CD4-positive, alpha-beta T cell treated with Interleukin-6 at 100 ng/mL for 8 hours (primary cell): ENCODE data around the gene KITLG.
"Not testable (repeated sequence)": the region's sequence is repeated elsewhere in the genome, so short reads cannot be mapped to it uniquely, and the experiment has no call there.

ENCODE experiments used
- DNase-seq: peaks from one replicate; pipeline ENCODE4 v3.0.0-alpha.2; 2020; ENCODE audit warnings: mixed read lengths, low spot score

Gene KITLG

DNA sequence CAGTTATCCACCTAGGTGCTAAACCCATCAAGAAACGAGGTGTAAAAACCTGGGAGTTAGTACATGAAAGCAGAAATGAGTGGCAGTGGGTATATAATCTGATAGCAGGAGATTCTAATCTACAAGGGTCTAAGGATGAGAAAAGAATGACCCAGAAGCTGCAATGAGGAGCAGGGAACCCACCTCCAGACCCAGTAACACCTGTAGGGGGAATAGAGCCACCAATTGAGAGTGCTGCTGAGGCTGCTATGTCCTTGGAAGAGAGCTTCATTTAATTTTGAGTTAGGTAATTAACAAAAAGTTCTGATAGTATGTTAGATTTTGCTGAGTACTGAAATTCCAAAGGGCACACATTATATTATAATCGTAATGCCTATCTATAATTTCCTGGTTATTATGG, 89.8 kb downstream of the KITLG start:
- no peak for DNase-seq

GRCh38 chr12:88472775-88473174, 107.5 kb downstream of the KITLG start:
- no peak for DNase-seq

DNA sequence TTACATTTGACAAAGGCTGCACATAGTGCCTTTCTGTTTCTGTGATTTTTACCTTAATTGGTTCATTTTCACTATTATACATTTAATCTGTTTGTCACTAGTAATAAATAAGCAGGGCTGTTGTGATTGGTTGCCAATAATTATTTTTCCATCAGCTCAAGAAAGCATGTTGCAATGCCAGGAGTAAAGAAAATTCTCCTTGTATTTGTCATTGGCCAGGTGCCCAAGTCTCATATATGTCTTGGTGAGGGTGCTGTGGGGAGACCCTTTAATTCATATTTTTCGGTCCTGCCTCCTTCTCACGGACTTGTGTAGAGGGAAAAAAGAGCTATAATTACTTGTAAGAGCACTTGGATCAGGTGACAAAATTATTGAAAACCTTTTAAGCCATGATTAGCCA, 108.0 kb downstream of the KITLG start:
- DNase-seq: no peak

DNA sequence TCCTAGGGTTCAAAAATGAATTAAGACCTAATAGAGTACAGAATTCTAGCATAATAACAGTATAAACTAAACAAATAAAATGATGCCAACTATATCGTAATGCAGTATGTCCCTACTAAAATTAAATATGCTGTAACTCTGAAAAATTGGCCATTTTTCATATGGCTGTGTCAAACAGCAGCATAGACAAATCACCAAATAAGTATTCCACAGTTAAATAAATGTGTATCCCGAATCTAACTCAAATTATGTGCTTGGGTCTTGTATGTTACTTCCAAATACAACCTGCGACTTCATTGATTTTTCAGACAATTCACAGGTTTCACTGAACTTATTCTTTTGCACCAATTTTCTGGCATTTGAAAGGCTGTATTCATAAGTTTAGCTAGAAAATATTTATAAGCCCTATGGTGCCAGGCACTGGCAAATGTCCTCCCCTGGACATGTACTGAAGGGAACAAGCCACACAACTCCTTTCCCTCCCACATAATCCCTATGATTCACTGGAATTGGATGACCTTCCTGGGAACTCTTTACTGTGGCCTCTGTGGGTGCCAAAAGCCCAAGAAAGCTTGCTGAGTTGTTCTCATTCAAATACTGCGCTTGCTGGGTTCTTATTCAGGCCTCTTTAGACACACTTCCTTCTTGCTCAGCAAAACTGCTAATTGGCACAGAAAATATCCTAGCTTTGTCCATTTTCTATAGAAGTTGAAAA, 108.8 kb downstream of the KITLG start:
- DNase-seq: no peak

- no peak for DNase-seq
Measured at GRCh38 chr12:88469154-88469553, 111.1 kb downstream of the KITLG start.

DNA sequence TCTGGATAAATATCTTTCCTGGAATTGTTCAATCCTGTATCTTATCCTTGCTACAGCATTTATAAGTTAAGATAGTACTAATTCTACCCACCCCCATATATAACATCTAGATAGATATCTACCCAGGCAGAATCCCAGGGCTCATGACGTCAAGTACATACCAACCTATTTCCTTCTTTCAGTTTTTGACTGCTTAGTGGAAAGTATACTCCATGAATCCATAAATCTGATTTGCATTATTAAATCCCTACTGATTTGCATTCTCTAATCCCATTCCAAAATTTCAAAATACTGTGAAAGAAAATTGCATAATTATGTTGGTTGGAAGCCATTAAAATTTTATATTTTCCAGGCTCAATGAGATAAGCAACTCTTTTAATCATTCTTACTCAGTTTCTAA, 111.7 kb downstream of the KITLG start:
- no peak for DNase-seq

- not testable (repeated sequence) for DNase-seq
Measured at GRCh38 chr12:88466708-88467107, 113.6 kb downstream of the KITLG start.

DNA sequence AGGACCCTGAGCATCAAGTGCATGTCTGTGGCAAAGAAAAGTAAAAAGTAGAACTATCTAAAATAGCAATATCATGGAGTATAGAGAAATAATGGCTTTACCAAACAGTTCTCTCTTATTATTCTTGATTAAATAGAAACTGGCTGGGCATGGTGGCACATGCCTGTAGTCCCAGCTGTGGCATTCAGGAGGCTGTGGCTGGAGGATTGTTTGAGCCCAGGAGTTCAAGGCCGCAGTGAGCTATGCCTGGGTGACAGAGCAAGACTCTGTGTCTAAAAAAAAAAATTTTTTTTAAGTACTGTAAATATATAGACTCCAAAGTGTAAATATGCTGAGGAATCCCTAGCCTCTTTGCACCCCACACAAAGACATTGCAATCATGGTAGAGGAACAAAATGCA, 121.9 kb downstream of the KITLG start:
- DNase-seq: no peak

- DNase-seq: no peak
Measured at GRCh38 chr12:88453323-88453722, 126.9 kb downstream of the KITLG start.

- no peak for DNase-seq
Measured at GRCh38 chr12:88451205-88451604, 129.1 kb downstream of the KITLG start.

GRCh38 chr12:88450136-88450535, 130.1 kb downstream of the KITLG start:
- no peak for DNase-seq

DNA sequence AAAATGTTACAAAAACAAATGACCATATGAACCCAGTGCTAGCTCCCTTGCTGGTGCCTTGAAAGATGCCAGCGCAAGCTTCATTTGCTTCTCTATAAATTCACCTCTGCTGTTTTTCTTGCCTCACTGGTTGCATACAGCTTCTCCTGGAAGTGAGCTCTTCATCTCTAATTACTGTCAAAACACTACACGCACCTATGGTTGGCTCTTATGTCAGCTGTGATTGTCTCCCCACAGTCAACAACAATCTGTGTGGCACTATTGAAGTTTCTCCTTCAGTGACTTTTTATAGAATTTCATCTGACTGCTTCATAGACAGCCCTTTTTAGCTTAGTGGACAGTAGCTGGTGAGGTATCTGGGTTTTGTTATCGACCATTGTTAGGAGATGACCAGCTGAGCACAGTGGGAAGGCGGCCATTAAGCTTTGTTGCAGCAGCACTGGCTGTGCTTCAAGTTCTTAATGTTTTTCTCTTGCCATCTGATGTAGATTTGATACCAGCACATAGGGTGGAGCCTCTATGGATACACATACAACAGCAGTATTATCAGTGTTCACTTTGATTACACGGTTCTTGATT, 131.8 kb downstream of the KITLG start:
- no peak for DNase-seq

- no peak for DNase-seq
Measured at GRCh38 chr12:88445705-88446394, 134.4 kb downstream of the KITLG start.

- no peak for DNase-seq
Measured at GRCh38 chr12:88444481-88444880, 135.8 kb downstream of the KITLG start.
